Stimulated activated CD4-positive, alpha-beta T cell treated with anti-CD3 and anti-CD28 coated beads, Interleukin-4, amount 100 ng/mL, for 4 hours (primary cell): ENCODE results near the gene COL4A5.

Experiments used
- DNase-seq, 2 experiments: peaks; one replicate each; pipeline ENCODE4 v3.0.0-alpha.2; 2020

Gene COL4A5

GRCh38 chrX:108642273-108642628 lies 202.6 kb downstream of the COL4A5 start:
- no peak for DNase-seq

- no peak for DNase-seq
These were observed 225.1 kb downstream of the COL4A5 start for GRCh38 chrX:108664701-108665100.

- no peak for DNase-seq
These were observed 226.5 kb downstream of the COL4A5 start for GRCh38 chrX:108666101-108666500.

GRCh38 chrX:108671526-108671925 lies 231.9 kb downstream of the COL4A5 start:
- no peak for DNase-seq

GRCh38 chrX:108696690-108697089 lies 257.1 kb downstream of the COL4A5 start:
- no peak for DNase-seq

- no peak for DNase-seq
These were observed 259.7 kb downstream of the COL4A5 start for GRCh38 chrX:108699368-108699767.

- no peak for DNase-seq
These were observed 262.0 kb downstream of the COL4A5 start for GRCh38 chrX:108701633-108702032.

GRCh38 chrX:108702530-108702929 lies 262.9 kb downstream of the COL4A5 start:
- no peak for DNase-seq

GRCh38 chrX:108704839-108705238 lies 265.2 kb downstream of the COL4A5 start:
- no peak for DNase-seq

GRCh38 chrX:108712886-108713285 lies 273.2 kb downstream of the COL4A5 start:
- no peak for DNase-seq

- DNase-seq: no peak
These were observed 282.9 kb downstream of the COL4A5 start for GRCh38 chrX:108722561-108722960.

- no peak for DNase-seq
These were observed 287.1 kb downstream of the COL4A5 start for GRCh38 chrX:108726748-108727147.

- no peak for DNase-seq
These were observed 291.5 kb downstream of the COL4A5 start for GRCh38 chrX:108731153-108731552.

GRCh38 chrX:108732630-108733321 lies 293.1 kb downstream of the COL4A5 start:
- no peak for DNase-seq

GRCh38 chrX:108734426-108734825 lies 294.8 kb downstream of the COL4A5 start:
- no peak for DNase-seq

GRCh38 chrX:108735091-108735678 lies 295.5 kb downstream of the COL4A5 start:
- DNase-seq: no peak

- DNase-seq: no peak
These were observed 296.3 kb downstream of the COL4A5 start for GRCh38 chrX:108735679-108736508.

- no peak for DNase-seq
These were observed 297.2 kb downstream of the COL4A5 start, which contains the start of gene IRS4 for GRCh38 chrX:108736509-108737479. Gene IRS4, minus strand, starts transcription at chrX:108736563.

GRCh38 chrX:108737754-108738153 lies 298.1 kb downstream of the COL4A5 start:
- no peak for DNase-seq

- DNase-seq: no peak
These were observed 300.7 kb downstream of the COL4A5 start for GRCh38 chrX:108740299-108740774.
